ENCODE results near the gene VAMP8.
"Not testable (repeated sequence)": the region's sequence is repeated elsewhere in the genome, so short reads cannot be mapped to it uniquely, and the experiment has no call there.

The VAMP8 gene

GRCh38 chr2:85600951-85601770, 23.8 kb downstream of the VAMP8 start:
- no peak for DNase-seq

DNA sequence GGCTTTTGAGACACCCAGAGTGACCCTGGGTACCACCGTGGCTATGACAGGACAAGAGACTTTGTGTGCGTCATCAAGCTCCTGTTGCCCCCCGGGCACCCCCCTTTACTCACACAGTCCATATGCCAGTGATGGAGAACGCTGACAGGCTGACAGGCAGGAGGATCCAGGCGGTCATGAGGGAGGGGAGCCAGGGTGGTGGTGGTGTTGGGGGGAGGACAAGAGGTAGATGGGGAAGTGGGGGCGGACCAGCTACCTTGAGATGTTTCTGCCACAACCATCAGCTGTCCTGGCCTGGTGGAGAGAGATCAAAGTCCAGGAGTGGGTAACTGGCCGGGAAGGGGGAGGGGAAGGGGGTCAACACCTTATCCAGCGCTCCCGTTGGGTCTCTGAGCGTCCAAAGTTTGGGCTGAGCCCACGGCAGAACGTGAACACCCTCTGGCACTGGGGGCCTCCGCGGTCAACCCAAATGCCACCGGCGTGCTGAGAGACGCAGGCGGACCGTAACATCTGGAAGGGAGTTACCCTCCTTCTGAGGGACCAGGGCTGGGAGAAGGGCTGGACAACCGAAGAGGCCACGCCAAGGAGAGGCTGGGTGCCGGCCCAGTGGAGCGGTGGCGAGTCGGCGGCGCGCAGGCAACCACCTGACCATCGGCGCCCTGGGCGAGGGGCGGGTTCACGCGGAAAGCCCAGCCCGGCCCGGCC, 24.5 kb downstream of the VAMP8 start:
- no peak for DNase-seq

GRCh38 chr2:85602476-85603234, 25.3 kb downstream of the VAMP8 start, which contains the start of gene TMEM150A:
Gene TMEM150A (minus strand): TSS chr2:85602698. CDS start chr2:85601948, 750 bp downstream.
- peak; percentile 77 to 79 for DNase-seq

DNA sequence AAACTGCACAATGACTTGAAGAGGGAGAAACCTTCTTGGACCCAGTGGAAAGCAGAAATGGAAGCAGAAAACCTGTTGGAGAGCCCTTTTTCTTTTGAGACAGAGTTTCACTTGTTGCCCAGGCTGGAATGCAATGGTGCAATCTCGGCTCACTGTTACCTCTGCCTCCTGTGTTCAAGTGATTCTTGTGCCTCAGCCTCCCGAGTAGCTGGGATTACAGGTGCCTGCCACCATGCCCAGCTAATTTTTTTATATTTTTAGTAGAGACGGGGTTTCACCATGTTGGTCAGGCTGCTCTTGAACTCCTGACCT, 26.7 kb downstream of the VAMP8 start:
- not testable (repeated sequence) for DNase-seq

- no peak for DNase-seq
These were observed 27.4 kb downstream of the VAMP8 start for GRCh38 chr2:85604568-85605339.

- no peak for DNase-seq
These were observed 28.2 kb downstream of the VAMP8 start for GRCh38 chr2:85605406-85606115.

- no peak for DNase-seq
These were observed 28.7 kb downstream of the VAMP8 start for GRCh38 chr2:85606116-85606455.

DNA sequence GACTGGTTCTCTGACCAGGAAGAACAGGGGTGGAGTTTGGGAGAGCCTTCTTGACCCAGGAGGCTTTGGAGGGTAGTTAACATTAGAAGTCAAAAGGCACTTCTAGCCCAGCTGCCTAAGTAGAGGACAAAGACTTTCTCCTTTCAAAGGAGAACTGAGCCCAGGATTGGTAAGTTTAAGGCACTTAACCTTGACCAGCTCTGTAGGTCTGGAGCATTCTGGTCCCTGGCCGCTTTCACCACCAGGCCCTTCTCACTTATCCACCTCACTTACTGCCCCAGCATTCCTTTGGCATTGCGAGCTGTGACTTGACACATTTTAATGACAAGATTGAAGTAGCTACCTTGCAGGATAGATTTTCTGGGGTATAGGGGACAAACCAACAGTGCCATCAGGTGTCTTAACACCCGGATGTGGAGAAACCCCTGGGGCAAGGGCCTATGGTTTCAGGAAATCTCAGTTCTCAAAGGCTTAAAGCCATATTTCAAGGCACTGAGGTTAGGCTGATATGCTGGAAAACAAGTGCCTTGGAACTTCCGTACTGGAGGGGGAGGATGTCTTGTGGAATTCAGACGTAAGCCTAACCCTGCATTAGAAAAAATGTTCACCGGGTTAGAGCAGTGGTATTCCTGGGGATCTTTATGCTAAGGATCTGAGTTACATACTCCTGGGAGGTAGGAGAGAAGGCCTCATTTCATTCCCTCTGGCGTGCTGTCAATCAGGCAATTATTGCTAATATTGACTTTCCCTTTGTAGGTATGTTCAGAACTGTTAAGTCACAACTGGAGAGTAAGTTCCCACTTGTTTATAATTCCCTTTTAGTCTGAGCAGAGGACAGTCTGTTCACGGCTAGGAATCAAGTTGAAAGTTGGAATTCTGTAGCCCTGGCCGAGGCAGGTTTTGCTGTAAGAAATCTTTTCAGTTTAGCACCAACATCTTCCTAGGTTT, 30.2 kb downstream of the VAMP8 start:
- DNase-seq, result no peak

DNA sequence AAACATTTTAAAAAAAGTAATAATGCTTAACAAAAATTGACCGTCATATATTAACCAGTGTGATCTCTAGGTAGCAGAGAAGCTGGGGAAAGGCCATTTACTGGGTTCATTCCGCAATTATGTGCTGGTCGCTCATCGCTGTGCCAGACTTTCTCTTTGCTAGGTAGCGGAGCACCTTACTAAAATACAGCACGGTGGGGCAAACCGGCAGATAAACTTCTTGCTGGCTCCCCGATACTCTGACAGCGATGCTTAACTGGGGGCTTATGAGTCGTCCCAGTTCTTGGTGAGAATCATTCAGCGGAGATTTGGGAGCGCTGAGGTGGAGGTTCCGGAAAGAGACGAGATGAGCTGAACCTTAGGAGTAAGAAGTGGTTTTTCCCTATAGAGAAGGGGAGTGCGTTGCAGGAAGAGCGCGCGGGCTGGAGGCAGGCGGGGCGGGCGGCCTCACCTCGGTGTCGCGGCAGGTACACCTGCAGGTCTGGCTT, 33.9 kb downstream of the VAMP8 start:
- DNase-seq, result no peak

DNA sequence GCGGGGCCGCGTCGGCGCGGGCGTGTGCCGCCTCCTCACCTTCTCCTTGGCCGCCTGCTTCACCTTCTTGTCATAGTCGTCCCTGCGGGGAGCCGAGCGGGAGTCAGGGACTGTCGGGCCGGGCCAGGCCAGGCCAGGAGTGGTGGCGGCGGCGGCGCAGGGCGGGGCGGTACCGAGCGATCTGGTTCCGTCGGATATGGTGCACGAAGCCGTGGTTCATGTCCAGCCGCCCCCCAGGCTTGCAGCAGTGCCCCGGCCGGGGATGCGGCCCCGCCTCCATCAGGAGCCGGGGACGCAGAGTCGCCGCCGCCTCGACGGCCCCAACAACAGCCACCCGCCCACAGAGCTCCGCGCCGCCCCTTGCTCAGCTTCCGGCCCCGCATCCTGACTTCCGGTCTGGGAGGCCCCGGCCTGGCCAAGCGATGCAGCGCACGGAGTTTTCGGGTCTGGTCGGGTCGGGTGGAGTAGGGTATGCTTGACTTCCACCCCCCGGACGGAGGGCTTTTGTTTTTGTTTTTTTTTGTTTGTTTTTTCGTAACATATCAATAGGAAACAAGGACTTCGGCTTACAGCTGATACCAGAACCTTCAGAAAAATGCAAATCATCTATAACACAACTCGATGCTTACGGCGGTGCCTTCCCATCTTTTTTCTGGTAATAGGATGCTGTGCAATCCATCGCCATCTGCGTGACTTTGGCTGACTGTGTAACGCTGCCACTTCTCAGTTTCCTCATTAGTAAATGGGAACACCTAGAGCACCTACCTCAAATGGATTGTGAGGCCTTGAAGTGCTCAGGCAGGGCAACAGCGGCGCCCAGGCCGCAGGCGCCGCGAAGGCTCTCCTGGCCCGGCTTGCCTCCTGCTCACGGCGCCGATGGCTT, 34.6 kb downstream of the VAMP8 start, which contains the start of gene C2orf68:
Gene C2orf68 (minus strand): TSS at position 362 of the 883 bp plus-strand sequence. CDS start 82 bp downstream, at position 280.
- peak; percentile 68 to 70 for DNase-seq

GRCh38 chr2:85613717-85614515, 36.5 kb downstream of the VAMP8 start:
- DNase-seq, result no peak

DNA sequence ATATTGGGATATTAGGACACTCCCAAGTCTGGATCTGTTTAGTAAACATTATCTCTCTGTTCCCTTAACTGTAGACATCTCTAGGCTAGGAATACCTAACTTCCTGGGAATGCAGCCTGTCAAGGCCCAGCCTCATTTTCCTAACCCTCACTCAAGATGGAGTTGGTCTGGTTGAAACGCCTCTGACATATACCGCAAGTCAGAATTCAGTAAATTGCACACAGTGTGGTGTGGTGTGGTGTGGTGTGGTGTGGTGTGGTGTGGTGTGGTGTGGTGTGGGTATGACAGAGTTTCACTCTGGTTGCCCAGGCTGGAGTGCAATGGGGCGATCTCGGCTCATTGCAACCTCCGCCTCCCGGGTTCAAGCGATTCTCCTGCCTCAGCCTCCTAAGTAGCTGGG, 37.4 kb downstream of the VAMP8 start:
- not testable (repeated sequence) for DNase-seq

- DNase-seq, result no peak
These were observed 38.0 kb downstream of the VAMP8 start for GRCh38 chr2:85615413-85615728.

GRCh38 chr2:85617723-85618122, 40.3 kb downstream of the VAMP8 start:
- DNase-seq, result not testable (repeated sequence)

DNA sequence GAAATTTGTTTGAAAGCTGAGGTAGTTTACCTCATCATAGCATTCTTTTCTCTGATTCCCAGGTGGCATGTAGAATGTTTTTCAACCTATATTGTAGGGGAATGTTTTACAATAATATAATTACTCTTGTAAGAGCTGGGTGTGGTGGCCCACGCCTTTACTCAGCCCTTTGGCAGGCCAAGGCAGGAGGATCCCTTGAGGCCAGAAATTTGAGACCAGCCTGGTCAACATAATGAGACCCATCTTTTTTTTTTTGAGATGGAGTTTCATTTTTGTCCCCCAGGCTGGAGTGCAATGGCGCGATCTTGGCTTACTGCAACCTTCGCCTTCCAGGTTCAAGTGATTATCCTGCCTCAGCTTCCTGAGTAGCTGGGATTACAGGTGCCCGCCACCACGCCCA, 42.2 kb downstream of the VAMP8 start:
- DNase-seq, result no peak

- DNase-seq, result no peak
These were observed 44.0 kb downstream of the VAMP8 start for GRCh38 chr2:85621338-85621737.

- DNase-seq, result no peak
These were observed 46.6 kb downstream of the VAMP8 start for GRCh38 chr2:85623991-85624390.

GRCh38 chr2:85628658-85629057, 51.3 kb downstream of the VAMP8 start:
- DNase-seq, result no peak

GRCh38 chr2:85631316-85631715, 53.9 kb downstream of the VAMP8 start:
- no peak for DNase-seq
